NCI-H748 (cell line): ENCODE data around the gene NR3C2.
"Not testable (repeated sequence)": the region's sequence is repeated elsewhere in the genome, so short reads cannot be mapped to it uniquely, and the experiment has no call there.

Experiments used
- DNase-seq: peaks from one replicate; lab custom pipeline; 2025; ENCODE audit not compliant: unreplicated experiment; lab: John Stamatoyannopoulos, UW

NR3C2 gene

DNA sequence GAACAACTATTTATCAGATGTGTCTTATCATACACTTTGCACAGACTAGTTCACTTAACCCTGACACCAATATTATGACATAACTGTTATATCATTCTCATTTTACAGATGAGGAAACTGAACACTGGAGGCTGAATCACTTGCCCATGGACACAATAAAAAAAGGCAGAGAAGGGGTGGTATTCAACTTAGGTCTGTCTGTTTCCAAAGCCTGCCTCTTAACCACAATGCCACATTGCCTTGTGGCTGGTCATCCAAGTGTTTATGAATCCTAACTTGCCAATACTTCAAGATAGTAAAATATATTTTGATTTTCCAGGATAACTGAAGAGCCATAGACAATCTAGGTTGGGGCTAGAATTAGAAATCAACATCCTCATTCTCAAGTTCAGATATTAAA, 327.8 kb downstream of the NR3C2 start:
- no peak for DNase-seq

DNA sequence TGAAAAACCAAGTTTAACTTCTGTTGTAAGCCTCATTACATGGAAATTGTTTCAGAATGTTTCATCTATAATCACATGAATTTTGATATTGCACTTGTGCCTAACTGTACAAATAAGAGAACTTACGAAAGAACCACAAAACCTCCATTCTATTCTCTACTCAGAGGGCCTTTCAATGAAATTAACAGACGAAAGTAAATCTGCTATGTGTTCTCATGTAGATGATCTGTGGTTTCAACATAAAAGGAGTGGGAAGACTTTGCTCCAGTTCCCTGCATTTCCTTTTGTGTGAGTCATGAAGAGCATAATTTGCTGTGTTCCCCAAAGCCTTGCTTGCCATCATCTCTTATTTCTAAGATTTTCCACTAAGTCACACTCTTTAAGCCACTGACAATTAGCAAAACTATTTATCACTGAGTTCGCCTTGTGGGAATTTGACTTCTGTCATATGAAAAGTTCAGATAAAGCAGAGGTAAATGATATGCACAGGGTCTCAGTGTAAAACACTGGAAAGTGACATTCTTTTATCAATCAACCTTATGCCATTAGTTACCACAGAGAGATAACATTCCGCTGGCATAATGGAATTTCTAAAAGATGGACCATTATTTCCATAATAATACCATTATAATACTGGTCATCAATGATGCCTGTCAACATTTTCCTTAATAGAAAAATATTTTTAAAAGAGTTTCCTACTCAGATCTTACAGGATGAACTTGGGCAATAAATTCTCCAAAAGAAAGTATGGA, 329.8 kb downstream of the NR3C2 start:
- no peak for DNase-seq

DNA sequence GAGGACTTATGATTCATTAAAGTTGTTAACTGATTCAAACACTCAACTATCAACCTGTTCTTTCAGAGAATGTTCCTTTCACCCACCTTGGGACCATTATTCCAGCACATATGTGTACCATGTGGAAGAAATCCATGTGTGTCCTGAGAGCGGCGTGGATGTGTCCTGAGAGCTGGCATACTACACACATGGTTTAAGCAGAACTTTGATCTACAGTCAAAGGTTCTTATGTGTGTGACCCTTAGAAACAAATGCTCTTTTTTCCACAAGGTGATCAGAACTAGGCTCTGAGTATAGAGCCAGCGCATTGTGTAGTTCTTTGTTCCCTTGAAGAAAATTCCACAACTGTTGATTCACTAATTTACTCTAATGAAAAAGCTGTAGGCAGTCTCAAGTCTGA, 332.0 kb downstream of the NR3C2 start:
- no peak for DNase-seq

DNA sequence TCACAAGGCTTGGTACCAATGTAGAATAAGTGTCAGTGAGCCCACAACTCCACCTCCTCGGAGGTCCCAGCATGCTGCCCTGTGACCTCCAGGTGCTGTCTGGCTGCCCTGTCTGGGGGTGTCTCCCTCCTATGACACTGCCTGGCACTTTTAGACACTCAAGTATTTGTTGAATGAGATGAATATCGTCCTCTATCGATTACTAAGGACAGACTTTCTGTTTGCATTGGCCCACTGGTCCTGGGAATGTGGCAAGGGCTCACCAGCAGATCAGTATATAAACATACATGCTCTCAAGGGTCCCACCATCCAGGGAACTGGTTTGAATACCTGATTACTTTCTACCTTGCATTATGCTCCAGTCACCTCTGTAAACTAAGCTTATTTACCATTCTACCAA, 333.0 kb downstream of the NR3C2 start:
- DNase-seq, result no peak

DNA sequence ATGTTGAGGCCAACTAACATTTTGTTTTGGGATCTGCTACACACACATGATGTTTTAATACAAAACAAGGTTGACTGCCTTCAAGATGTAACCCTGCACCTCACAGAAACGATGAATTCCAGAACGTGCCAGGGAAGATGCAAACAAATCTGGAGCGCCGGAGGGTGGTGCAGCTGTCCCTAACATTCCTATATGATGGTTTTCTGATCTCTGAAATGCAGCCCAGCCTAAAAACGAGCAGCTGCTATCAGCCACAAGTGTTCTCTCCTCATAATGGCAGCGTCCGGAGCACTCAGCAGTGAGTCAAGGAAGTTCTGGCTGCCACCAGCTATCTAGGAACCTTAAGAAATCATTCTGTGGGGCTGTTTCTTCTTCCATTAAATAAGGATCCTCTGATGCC, 333.4 kb downstream of the NR3C2 start:
- DNase-seq, result no peak

DNA sequence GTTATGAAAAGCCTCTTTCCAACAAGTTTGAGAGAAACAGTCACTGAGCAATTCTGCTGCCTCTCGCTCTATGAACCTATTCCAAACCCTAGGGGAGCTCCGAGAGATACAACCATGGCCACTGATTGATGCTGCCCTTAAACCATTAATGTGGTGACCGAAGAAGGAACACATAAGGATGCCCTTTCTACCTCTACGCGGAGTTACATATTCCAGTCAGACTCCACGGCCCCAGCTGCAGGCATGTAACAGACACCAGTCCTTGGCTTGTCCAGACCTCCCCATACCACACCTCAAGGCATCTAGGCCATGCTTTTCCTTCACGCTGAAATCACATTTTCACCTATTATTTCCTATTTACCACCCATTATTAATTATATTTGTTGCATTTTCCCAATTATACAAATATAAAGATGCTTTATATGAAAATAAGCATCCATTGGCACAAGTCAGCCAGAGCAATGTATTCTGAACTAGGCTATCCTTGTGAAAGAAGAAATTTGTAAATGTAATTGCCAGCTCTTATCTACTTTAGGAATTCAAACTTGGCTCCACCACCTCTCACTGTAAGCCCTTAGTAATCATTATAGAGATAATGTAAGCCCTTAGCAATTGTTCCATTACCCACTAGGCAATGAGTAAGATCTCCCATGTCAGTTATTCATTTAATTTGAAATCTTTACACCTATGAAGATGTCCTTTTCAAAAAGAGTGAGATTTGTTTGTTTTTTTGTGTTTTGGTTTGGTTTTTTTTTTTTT, 338.4 kb downstream of the NR3C2 start:
- no peak for DNase-seq

DNA sequence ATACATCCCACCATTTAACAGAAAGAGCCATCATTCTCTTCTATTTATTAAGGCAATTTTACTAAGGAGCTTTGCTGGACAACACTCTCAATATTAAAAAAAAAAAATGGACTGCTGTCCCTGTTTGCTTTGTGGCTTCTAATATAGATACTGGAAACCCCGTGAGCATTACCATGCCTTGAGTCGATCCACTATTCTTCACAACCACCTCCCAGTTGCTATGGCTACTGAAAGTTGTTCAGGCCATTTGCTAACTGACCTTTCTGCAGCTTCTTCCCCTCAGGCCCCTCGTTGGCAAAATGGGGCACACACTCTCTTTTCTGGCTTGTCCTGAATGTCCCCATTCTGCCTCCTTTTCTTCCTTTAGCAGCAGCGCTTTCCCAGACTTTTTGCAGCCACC, 340.4 kb downstream of the NR3C2 start:
- no peak for DNase-seq

DNA sequence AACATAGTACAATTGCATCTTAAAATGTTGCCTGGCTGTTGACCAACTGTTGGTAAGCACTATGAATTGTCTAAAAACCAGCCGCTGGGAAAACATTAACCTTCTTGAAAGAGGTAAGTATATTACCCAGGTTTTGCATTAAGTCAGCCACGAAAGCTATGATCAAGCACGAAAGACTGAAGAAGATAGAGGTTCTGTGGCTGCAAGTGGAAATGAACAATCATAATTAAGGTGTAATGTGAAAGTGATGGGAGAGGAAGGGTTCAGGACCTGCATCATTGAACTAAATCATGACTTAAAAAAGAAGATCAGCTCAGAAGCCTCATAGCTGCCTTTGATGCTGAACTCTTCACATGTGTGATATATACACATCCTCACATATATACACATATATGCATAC, 341.0 kb downstream of the NR3C2 start:
- DNase-seq, result no peak

DNA sequence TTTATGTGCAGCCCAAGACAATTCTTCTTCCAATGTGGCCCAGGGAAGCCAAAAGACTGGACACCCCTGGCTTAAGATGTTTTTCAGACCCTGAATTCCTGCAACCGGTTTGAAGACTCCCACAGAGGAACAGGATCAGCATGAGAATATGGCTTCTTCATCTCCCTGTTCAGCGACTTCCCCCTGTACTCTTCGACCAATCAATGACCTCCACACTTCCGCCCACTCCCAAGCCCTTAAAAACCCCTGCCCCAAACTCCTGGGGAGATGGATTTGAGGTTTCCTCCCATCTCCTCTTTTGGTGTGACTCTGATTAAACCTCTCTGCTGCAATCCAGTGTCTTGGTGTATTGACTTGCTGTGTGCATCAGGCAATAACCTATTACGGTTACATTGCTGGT, 344.4 kb downstream of the NR3C2 start:
- no peak for DNase-seq

DNA sequence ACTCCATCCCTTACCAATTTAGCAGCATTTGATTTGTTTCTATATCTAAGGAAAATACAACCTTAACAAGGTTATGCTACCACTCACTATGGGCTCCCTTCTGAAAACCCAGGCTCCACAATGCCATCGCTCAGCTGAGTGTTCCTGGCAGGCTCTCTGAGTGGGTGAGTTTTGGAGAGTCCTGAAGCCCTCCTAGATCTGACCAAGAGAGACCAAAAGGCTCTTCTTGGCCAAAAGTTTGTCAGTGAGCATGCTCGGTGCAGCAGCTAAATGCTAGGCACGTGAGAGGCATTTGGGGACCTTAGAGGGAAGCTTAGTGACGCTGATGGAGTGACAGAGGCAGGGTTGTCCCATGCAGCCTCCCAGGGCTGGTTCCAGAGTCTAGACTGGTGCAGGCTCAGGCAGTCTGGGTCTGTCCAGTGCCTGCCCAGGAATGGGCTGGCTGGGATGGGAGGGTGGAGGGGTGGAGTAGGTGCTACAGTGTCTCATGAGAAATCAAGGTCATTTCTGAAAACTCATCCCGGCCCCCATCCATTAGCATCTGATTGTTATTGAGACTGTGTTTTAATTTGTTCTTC, 346.8 kb downstream of the NR3C2 start:
- no peak for DNase-seq

DNA sequence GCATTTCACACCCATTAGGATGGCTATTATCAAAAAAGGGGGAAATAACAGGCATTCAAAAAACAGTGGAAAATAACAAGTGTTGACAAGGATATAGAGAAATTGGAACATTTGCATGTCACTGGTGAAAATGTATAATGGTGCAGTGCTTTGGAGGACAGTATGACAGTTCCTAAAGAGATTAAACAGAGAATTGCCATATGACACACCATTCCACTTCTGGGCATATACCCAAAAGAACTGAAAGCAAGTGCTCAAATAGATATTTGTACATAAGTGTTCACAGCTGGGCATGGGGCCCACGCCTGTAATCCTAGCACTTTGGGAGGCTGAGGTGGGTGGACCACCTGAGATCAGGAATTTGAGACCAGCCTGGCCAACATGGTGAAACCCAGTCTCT, 348.1 kb downstream of the NR3C2 start:
- DNase-seq, result no peak

DNA sequence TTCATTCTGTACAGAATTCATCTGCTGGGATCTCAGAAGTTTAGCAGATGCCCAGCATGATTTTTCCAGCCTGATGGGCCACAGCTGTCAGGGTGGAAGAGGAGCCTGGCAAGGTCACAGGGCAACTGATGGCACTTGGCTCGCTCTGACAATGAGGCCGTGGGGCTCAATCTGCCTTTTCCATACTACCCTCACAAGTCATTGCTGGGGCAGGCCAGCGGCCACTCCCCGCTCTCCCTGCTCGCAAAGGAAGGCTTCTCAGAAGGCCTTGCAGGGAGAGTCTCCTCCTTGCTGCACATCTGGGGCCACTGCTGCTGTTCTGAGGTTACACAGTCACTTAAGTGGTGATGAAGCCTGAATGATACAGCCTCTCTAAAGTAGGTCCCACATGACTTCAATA, 349.1 kb downstream of the NR3C2 start:
- DNase-seq, result no peak

DNA sequence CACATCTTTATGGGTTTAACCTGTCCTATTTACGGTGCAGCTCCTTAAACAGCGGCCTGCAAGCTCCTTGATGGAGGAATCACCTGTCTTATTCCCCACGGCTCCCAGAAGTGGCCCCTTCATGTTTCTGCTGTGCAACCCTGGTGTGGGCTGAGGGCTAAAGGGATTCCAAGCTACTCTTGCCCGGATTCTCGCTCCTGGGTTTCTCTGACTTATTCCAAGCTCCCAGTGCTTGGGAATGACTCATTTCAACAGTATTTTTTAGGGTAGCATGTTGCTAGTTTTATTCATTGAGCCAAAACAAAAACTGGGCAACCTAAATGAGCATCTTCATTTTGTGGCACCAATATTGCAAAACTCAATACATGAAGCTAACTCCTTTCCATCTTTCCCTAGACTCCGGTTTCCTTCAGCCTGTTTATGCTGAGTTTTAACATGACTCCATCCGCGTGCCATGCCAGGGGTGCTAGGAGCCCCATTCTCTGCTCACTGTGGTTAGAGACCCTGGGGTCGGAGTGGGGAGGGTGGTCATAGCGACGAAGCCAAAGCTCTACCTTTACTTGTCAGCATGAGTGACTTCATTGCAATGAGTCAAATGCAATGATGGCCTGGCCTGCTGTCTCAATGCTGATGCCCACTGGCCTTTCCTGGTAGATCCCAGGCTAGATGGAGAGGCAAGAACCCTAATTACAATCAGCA, 349.7 kb downstream of the NR3C2 start:
- no peak for DNase-seq

DNA sequence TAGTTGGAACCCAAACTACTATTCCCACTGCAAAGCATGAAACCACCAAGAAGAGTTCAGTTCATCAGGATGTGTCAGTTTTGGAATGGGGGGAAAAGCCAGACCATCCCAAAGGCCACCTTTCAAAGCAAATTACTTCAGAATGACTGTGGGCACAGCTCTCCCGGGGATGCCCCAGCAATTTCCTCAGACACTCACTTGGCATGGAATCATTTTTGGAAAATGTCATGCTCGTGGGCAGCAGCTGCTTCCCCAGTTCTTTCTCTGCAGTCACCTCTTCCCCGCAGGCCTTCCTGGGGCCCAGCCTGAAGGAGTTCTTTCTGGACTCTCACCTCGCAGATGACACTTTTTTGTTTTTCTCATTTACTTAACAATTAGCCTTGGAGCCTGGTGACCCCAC, 350.3 kb downstream of the NR3C2 start:
- no peak for DNase-seq

DNA sequence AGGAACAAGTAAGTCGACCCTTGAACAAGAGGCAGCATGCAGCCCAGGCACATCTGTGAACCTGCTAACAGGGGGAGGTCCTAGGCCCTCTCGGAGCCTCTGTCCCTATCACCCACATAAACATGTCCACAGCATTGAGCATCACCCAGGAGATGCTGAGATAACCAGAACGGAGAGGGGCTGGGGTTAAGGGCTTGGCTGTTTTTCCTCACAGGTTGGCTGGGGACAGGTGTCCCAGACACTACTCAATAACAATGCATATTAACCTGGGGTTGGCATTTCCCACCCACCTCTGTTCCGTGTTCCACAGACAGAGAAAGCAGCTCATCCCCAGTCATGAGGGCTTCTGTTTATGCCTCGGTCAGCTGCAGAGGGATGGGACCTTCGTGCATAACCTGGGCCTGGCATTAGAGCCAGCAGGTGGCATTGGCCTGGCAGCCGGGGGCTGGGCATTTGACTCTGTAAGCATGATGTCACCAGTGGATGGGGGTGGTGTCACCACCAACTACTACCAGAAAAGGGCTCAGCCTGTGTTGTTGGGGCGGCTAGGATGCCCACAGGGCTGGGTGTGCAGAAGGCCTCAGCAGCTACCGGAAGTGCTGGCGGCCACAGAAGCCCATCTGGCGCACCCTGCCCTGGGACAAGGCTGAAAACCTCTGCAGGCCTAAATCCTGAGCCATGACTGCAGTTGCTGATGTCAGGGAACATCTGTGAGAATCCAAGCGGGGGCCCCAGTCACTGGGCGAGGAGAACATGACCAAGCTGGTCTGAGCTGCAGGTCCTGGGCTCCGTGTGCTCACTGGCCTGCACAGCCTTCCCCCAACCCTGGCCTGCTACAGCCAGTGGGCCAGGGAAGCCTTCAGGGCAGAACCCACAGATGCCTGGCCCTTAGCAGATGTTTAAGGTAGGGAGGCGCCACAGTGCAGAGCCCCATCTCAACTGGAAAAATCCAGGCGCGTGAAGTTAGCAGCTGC, 351.4 kb downstream of the NR3C2 start:
- no peak for DNase-seq

DNA sequence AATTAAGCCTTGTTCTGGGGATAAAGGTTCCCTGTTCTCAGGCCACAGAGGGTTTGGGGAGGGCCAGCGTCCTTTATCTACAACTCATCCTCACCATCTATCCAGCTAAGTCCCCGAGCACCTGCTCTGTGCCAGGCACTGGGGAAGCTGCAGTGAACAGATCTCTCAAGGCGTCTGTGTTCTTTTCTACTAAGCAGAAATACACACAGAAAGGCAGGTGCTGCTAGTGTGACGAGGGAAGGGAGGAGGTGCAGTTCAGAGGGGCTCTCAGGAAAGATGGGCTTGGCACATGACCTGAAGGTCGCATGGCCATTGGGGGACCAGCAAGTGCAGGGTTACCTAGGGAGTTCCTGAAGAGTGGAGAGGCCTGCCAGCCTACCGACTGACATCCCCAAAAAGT, 352.2 kb downstream of the NR3C2 start:
- DNase-seq, result no peak

DNA sequence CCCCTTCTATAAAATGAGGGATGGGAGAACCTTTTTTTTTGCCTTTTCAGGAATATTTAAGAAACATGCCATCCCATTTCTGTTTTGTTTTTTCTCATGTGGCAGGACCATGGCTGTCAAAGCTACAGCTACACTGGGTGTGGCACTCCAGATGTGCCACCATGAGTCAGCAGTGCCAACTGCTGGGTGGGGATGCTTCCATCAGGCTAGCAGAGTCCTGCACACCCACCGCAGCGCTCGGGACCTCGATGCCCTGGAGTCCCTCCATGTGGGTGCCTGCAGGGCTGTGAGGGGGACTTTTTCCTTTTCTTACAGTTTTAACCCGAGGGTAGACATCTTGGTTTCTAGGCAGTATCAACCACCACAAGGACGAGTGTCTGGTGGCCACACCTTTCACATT, 352.6 kb downstream of the NR3C2 start:
- DNase-seq, result no peak

DNA sequence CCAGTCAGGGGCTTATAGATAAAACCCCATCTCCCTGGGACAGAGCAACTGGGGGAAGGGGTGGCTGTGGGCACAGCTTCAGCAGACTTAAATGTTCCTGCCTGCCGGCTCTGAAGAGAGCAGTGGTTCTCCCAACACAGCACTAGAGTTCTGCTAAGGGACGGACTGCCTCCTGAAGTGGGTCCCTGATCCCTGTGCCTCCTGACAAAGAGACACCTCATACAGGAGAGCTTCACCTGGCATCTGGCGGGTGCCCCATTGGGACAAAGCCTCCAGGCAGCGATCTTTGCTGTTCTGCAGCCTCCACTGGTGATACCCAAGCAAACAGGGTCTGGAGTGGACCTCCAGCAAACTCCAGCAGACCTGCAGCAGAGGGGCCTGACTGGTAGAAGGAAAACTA, 359.1 kb downstream of the NR3C2 start:
- not testable (repeated sequence) for DNase-seq

DNA sequence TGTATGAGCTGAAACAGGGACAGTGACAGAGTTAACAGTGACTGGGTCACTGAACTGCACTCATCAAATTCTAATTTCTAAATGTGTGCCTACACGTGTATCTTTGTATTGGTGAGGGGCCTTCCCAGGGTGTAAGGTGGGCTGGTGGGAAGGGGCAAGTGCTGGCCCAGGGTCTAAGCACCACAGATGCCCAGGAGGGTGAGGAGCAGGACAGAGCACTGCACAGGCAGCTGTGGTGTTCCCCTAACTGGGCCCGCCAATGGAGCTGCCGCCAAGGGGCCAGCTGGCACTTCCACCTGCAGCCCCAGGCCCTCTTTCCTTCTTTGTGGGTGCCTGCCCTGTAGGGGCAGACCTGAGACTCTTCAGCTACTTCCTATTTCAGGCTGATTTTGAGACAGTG, 360.5 kb downstream of the NR3C2 start:
- no peak for DNase-seq

DNA sequence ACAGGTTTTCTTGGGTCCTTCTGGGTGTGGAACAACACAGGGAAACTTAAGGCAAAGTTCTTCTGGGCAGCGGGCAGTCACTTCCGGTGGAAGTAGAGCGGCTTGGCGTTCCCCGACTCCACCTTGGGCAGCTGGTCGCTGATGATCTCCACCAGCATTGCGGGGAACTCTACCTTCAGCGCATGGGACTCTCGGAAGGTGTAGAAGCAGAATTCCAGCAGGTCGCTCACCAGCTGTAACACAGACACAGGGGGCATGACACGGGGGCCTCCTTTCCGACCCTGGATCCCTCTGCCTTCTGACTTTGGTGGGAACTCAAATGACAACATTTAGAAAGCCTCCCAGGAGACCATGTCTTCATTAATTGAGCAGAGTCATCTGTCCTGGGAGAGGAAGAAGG, 360.9 kb downstream of the NR3C2 start:
- DNase-seq, result no peak

DNA sequence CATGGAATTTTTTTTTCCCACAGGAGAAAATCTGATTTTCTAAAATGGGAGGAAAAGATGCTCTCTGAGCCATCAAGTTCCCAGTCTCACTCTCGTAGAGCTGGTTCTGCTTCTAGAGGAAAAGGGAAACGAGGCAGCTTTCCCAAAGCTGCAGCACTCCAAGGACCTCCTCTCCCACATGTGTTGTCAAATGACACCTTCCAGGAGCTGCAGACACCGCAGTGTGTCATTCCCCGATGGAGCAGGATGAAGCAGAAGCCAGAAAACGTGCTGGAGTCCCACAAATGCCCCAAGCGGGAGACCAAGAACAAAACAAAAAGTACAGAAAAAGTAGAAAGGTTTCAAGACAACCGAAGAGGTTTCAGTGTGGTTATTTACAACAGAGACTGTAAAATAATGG, 362.3 kb downstream of the NR3C2 start:
- no peak for DNase-seq
